ENCODE data around the gene PI4KA. TPM values are rescaled to one million over a fixed set of nuclear protein-coding genes. Genes with fewer than 3 reads are reported as not detected.
A peak's percentile ranks its signal among the peaks of the same experiment; 100 is the strongest.
"Not testable (repeated sequence)": the region's sequence is repeated elsewhere in the genome, so short reads cannot be mapped to it uniquely, and the experiment has no call there.

PI4KA gene
- total and polyA plus RNA-seq, 2 experiments from 2014 or later = 83.7 to 85.2 TPM

DNA sequence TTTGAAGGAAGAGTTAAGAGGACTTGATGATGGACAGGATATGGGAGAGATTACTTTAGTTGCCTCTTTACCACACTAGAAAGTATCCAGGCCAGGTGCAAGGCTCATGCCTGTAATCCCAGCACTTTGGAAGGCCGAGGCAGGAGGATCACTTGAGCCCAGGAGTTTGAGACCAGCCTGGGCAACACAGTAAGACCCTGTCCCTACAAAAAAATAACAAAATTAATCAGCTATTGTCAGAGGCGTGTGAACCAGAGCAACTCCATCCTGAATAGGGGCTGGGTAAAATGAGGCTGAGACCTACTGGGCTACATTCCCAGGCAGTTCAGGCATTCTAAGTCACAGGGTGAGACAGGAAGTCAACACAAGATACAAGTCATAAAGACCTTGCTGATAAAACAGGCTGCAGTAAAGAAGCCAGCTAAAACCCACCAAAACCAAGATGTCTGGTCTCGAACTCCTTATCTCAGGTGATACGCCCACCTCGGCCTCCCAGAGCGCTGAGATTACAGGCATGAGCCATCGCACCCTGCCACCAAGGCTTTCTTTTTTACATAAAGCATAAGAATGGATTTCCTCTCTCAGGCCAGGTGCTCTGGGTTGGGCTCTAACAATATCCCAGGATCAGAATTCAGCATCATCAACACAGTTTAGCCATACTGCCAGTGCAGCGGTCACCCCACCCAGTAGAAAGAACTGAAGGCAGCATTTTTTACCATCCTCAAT, 17.8 kb downstream of the PI4KA start:
- no peak overlapping the region for H3K27ac ChIP-seq
- H3K9me3 ChIP-seq (ENCODE audit: low read depth) = no peaks in the 10 kb centered on the region
- H3K4me1 ChIP-seq (ENCODE audit: low read depth) = peaks cover 8% of the 10 kb centered on the region
- H3K36me3 ChIP-seq = no peaks in the 10 kb centered on the region
- no peak for TF ChIP-seq CTCF (IDR thresholded peaks at IDR 0.05; ENCODE audit: low read depth, low read length)
- no peak overlapping the region for H3K4me3 ChIP-seq
- H3K27me3 ChIP-seq = no peaks in the 10 kb centered on the region
- no peak for DNase-seq (ENCODE audit: low read depth in 1 of 2, low spot score in 1 of 2)

GRCh38 chr22:20839837-20840645, 18.6 kb downstream of the PI4KA start:
- DNase-seq (ENCODE audit: low read depth in 1 of 2, low spot score in 1 of 2) = no peak
- Histone ChIP-seq H3K27ac (peak overlapping the region; percentile 8), H3K4me1 (ENCODE audit: low read depth) (peaks cover 8% of the 10 kb centered on the region), H3K9me3 (ENCODE audit: low read depth) (no peaks in the 10 kb centered on the region), H3K4me3 (no peak overlapping the region), H3K36me3 (no peaks in the 10 kb centered on the region), H3K27me3 (no peaks in the 10 kb centered on the region)
- TF ChIP-seq CTCF (IDR thresholded peaks at IDR 0.05; ENCODE audit: low read depth, low read length) = no peak

GRCh38 chr22:20839354-20839753, 19.3 kb downstream of the PI4KA start:
- H3K4me3 ChIP-seq; H3K27ac ChIP-seq; DNase-seq (ENCODE audit: low read depth in 1 of 2, low spot score in 1 of 2); H3K27me3 ChIP-seq; H3K9me3 ChIP-seq (ENCODE audit: low read depth); H3K36me3 ChIP-seq; H3K4me1 ChIP-seq (ENCODE audit: low read depth): not testable (repeated sequence)

DNA sequence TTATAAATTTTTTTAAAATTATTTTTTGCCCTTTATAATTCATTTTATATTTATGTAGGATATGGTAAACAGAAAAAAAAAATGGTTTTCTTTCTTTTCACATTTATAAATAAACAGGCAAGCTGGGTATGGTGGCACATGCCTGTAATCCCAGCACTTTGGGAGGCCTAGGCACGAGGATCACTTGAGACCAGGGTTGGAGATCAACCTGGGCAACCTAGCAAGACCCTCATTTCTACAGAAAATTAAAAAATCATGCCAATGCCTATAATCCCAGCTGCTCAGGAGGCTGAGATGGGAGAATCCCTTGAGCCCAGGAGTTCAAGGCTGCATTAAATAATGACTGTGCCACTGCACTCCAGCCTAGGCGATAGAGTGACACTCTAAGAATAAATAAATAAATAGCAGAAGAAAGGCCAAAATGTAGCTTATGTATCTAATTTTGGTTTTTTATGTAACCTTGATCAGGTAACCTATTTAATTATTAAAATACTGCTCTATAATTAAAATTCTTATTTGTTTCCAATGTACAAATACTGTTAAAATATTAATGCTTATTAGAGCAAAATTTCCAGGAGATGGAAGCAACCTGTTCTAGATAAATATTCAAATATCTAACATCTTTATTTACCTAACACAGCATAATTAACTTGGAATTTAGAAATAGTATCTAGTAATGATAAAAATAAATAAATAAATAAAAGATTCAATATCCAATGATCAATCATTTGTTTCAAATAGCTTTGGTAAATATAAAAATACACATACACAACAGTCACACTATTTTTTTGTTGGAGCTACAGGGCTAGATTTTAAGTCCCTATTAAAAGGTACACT, 21.4 kb downstream of the PI4KA start:
- DNase-seq (ENCODE audit: low read depth in 1 of 2, low spot score in 1 of 2) = no peak
- H3K36me3 ChIP-seq = peaks cover 6% of the 10 kb centered on the region
- TF ChIP-seq CTCF (IDR thresholded peaks at IDR 0.05; ENCODE audit: low read depth, low read length) = no peak

DNA sequence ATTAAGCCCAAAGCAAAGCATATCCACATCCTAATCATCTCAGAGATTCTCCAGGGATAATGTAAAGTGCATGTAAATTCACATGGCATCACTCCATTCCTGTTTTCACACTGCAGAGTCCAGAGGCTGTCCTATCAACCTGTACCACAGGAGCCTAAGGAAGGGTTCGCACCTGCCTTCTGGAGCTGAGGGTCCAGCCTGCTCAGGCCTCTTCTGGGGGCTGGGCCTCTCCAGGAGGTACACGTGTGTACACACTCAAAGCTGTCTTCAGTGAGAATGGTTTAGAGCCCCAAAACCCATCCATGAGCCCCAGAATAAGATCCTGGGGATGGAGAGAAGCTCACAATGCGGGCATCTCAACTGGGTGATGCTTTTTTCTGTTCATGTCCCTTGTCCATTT, 23.9 kb downstream of the PI4KA start:
- Histone ChIP-seq H3K36me3 (peaks cover 8% of the 10 kb centered on the region), H3K4me3 (no peak overlapping the region), H3K27me3 (no peaks in the 10 kb centered on the region), H3K4me1 (ENCODE audit: low read depth) (no peaks in the 10 kb centered on the region), H3K9me3 (ENCODE audit: low read depth) (no peaks in the 10 kb centered on the region), H3K27ac (no peak overlapping the region)
- no peak for DNase-seq (ENCODE audit: low read depth in 1 of 2, low spot score in 1 of 2)
- no peak for TF ChIP-seq CTCF (IDR thresholded peaks at IDR 0.05; ENCODE audit: low read depth, low read length)

More for the DNA sequence above, 21.4 kb downstream of the PI4KA start:
- Histone ChIP-seq H3K27ac (no peak overlapping the region), H3K4me3 (no peak overlapping the region), H3K27me3 (no peaks in the 10 kb centered on the region), H3K4me1 (ENCODE audit: low read depth) (no peaks in the 10 kb centered on the region), H3K9me3 (ENCODE audit: low read depth) (no peaks in the 10 kb centered on the region)

All from cardiac muscle cell (in vitro differentiated cells and primary cell).